ENCODE data around the gene NTM.

DNA sequence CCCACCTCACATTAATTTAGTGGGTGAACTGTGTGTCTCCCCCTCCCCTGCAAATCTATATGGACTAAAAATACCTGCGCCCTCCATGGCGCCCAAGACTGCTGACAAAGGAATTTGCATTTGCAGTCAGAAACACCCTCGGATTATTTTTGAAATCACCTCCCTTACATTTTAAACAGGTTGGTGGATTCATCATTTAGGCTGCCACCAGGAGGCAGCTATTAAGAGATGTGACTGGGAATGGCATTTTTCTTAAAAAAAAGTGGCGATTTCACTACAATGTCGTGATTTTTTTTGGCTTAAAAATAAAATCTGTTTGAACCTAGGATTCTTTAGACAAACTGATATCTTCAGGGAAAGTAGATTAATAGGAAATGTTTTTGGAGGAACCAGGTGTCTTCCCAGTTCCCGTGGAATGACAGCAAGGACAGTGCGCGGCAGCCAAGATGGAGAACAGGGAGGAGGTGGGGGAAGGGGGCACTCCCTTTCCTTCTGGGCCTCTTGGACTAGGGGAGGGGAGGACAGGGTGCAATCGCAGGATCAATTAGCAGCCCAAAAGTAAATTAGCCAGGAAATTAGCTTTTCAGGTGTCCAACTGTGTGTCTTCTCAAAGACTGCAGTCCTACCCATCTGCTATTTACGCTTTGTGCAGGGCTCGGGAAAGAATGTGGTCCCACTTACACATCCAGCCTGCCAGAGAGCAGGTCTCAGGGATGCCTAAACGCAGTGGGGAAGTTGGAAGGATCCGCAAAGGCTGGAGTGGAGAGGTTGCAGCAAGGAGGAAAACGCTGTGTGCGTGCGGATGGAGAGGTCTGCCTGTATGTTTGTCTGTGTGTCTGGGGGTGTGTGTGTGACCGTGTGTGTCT is 496.4 kb downstream of the NTM start:
- TF ChIP-seq, protein P1, sequence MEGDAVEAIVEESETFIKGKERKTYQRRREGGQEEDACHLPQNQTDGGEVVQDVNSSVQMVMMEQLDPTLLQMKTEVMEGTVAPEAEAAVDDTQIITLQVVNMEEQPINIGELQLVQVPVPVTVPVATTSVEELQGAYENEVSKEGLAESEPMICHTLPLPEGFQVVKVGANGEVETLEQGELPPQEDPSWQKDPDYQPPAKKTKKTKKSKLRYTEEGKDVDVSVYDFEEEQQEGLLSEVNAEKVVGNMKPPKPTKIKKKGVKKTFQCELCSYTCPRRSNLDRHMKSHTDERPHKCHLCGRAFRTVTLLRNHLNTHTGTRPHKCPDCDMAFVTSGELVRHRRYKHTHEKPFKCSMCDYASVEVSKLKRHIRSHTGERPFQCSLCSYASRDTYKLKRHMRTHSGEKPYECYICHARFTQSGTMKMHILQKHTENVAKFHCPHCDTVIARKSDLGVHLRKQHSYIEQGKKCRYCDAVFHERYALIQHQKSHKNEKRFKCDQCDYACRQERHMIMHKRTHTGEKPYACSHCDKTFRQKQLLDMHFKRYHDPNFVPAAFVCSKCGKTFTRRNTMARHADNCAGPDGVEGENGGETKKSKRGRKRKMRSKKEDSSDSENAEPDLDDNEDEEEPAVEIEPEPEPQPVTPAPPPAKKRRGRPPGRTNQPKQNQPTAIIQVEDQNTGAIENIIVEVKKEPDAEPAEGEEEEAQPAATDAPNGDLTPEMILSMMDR (conservative IDR thresholded peaks at IDR 0.05) = no peak
- no peak for TF ChIP-seq ZFX (IDR thresholded peaks at IDR 0.05)

Data from C4-2B (cell line).